Esophagus squamous epithelium (tissue), 4 donors: Measurements from ENCODE around the gene SIAH3.

ENCODE experiments used
- POLR2A ChIP-seq, 4 donors: fragments of 450-650 bp; IDR thresholded peaks; one replicate each; pipeline ENCODE4 v1.6.1; 2017; ENCODE audit warnings: antibody characterized with exemption in 4 of 4, mild to moderate bottlenecking in 4 of 4, moderate library complexity in 3 of 4
- TF ChIP-seq, protein P1 (sequence below), 6 experiments: fragments of 450-650 bp in 4 of 6; fragments of 200-600 bp in 2 of 6; sonication (generic) in 2 of 6; IDR thresholded peaks; one replicate each; pipeline ENCODE4 v1.5.1; 2016 to 2019; ENCODE audit warnings: antibody characterized with exemption in 6 of 6, mild to moderate bottlenecking in 4 of 6, moderate library complexity in 4 of 6

DNA sequence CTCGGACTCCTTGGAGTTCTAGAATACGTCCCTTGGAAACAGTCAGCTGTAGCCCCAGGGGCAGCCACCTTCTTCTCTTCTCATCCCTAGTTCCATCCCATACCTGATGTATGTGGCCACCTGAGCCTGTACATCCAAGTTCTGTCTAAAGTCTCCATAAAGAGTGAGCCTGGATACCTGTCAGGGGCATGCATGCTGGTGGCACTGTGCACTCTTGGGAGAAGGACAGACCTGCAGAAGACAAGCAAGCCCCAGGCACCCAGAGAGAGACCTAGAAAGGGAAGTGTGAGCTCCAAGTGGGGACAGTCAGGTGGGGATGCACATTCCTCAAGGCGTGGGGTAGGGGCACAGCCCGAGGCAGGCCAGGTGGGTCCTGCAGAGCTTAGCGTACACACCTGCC lies 21.4 kb downstream of the SIAH3 start:
- TF ChIP-seq, protein P1, sequence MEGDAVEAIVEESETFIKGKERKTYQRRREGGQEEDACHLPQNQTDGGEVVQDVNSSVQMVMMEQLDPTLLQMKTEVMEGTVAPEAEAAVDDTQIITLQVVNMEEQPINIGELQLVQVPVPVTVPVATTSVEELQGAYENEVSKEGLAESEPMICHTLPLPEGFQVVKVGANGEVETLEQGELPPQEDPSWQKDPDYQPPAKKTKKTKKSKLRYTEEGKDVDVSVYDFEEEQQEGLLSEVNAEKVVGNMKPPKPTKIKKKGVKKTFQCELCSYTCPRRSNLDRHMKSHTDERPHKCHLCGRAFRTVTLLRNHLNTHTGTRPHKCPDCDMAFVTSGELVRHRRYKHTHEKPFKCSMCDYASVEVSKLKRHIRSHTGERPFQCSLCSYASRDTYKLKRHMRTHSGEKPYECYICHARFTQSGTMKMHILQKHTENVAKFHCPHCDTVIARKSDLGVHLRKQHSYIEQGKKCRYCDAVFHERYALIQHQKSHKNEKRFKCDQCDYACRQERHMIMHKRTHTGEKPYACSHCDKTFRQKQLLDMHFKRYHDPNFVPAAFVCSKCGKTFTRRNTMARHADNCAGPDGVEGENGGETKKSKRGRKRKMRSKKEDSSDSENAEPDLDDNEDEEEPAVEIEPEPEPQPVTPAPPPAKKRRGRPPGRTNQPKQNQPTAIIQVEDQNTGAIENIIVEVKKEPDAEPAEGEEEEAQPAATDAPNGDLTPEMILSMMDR (IDR thresholded peaks at IDR 0.05) = no peak
- no peak for TF ChIP-seq POLR2A (IDR thresholded peaks at IDR 0.05)
